Measurements from ENCODE around the gene TUBA1B.
A peak's percentile ranks its signal among the peaks of the same experiment; 100 is the strongest.
"Not testable (repeated sequence)": the region's sequence is repeated elsewhere in the genome, so short reads cannot be mapped to it uniquely, and the experiment has no call there.

TUBA1B gene

DNA sequence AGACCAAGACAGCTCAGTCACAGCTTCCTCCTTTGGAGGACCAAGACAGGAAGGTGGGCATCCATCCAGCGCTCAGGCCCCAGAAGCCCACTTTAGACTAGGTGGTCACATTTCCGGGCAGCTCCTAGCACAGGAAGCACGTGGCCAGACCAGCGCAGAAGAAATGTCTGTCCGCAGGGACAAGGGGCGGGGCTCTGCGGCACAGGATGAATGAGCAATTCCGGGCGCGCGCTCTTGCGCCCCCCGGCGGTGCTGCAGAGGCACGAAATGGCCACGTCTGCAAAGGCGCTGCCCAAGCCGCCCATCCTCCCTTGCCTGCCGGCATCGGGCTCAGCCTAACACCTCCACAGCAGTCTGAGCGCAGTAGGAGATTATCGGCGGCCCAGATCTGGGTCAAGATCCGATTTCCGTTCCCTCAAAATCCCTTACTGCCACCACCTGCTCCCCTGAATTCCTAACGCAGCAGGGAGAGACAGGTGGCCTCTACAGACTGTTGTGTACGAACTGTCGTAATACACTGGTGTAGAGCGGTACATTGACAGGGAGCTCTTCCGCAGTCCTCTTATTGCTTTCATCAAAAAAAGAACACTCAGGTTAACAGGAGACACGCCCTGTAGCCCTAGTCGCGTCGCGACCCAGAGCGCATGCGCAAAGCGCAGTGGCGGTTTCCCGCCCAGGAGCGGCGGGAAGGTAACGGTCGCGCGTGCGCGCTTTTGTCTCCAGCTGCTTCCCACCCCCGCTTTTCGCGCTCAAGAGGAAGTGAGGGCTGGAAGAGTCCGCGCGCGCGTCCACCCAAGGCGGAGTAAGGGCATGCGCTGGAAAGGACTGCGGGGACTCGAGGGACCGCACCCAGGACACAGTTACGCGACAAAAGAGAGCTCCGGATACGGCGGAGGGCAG lies 794 bp downstream of the TUBA1B start:
- FAIRE-seq, result peak; percentile 80
- TF ChIP-seq POU2F2 (IDR thresholded peaks at IDR 0.05; ENCODE audit: low read depth, low read length) (peak; percentile 81), POLR2A (IDR thresholded peaks at IDR 0.05; ENCODE audit: low read depth, low read length) (peak; percentile 72), TAF1 (IDR thresholded peaks at IDR 0.05; ENCODE audit: low read depth, low read length) (peak; percentile 58; the same call in 1 of the 2 replicates), SPI1 (IDR thresholded peaks at IDR 0.05; ENCODE audit: low read depth, low read length) (peak; percentile 80), POLR2AphosphoS5 (IDR thresholded peaks at IDR 0.05; ENCODE audit: low read depth, low read length) (peak; percentile 67), PAX5 (IDR thresholded peaks at IDR 0.05; ENCODE audit: insufficient read depth, low read length, severe bottlenecking) (peak; percentile 70)

DNA sequence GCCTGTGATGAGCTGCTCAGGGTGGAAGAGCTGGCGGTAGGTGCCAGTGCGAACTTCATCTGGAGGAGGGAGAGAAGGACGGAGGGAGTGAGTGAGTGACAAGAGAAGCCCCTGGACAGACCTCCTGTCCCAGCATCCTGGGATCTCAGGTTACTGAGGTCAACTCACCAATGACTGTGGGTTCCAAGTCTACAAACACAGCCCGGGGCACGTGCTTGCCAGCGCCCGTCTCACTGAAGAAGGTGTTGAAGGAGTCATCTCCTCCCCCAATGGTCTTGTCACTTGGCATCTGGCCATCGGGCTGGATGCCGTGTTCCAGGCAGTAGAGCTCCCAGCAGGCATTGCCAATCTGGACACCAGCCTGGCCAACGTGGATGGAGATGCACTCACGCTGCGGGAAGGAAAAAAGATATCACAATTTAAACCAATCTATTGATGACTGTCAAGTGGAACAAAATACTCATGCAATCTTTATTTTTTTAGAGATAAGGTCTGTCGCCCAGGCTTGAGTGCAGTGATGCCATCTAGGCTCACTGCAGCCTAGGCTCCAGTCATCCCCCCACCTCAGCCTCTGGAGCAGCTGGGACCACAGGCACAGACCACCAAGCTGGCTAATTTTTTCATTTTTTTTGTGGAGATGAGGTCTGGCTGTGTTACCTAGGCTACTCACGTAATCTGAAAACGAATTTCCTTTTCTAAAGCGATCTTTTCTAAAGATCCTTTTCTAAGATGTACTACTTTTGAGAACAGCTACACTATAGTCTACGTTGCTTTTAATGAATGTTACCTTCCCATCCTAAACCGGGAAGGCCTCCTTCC lies 1.7 kb downstream of the TUBA1B start:
- FAIRE-seq (no peak), DNase-seq (ENCODE audit: insufficient read length, low spot score) (no peak)
- TF ChIP-seq POLR2A (IDR thresholded peaks at IDR 0.05; ENCODE audit: low read depth, low read length), result no peak; the same call in 1 of the 2 replicates
- no peak for TF ChIP-seq PAX5 (IDR thresholded peaks at IDR 0.05; ENCODE audit: insufficient read depth, low read length, severe bottlenecking)
- TF ChIP-seq TAF1 (IDR thresholded peaks at IDR 0.05; ENCODE audit: low read depth, low read length), result no peak
- TF ChIP-seq POLR2AphosphoS5 (IDR thresholded peaks at IDR 0.05; ENCODE audit: low read depth, low read length), result no peak
- no peak for TF ChIP-seq POU2F2 (IDR thresholded peaks at IDR 0.05; ENCODE audit: low read depth, low read length)
- TF ChIP-seq SPI1 (IDR thresholded peaks at IDR 0.05; ENCODE audit: low read depth, low read length), result no peak

More for the DNA sequence above, 794 bp downstream of the TUBA1B start:
- peak; percentile 72 for DNase-seq (ENCODE audit: insufficient read length, low spot score)

DNA sequence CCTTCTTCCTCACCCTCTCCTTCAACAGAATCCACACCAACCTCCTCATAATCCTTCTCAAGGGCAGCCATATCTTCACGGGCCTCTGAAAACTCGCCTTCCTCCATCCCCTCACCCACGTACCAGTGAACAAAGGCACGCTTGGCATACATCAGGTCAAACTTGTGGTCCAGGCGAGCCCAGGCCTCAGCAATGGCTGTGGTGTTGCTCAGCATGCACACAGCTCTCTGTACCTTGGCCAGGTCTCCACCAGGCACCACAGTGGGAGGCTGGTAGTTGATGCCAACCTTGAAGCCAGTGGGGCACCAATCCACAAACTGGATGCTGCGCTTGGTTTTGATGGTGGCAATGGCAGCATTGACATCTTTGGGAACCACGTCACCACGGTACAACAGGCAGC lies 3.2 kb downstream of the TUBA1B start:
- FAIRE-seq; DNase-seq (ENCODE audit: insufficient read length, low spot score): not testable (repeated sequence)

DNA sequence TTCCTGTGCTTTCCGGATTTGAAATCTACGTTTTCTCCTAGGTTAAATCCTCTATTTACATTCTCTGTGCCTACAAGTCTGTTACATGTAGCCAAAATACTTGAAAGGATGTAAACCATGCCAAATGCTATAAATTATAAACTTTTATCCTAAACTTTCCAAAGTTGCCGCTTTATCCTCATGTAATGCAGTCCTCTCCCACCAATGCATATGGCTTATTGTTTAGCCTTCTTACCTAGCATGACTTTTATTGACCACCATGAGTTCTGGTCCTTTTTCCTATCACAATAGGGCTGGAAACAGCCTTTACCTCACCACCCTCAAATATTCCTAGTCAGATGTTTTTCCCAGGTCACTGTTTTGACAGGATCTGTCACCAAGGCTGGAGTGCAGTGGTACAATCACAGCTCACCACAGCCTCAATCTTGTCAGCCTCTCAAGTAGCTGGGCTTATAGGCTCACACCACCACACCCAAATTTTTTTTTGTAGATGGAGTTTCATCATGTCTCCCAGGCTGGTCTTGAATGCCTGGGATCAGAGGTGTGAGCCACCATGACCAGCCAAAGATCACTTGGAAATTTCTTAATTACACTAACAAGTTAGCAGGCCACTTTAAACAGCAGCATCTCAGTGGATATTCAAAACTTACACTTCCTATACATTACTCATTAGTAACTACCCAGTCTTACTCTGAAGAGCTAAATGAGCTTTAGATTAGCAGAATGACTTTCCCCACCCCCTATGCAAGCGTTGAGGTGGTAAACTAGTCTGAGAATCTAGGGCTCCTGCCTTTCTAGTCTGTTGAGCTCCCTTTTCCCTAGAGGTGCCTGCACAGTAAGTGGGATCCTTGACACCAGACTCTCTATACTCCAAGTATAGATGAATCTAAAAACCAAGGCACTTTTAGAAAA lies 4.1 kb downstream of the TUBA1B start:
- FAIRE-seq (no peak), DNase-seq (ENCODE audit: insufficient read length, low spot score) (no peak)
- no peak for TF ChIP-seq SPI1 (IDR thresholded peaks at IDR 0.05; ENCODE audit: low read depth, low read length)
- no peak for TF ChIP-seq PAX5 (IDR thresholded peaks at IDR 0.05; ENCODE audit: insufficient read depth, low read length, severe bottlenecking)
- peak; percentile 94 for TF ChIP-seq POLR2AphosphoS5 (IDR thresholded peaks at IDR 0.05; ENCODE audit: low read depth, low read length)
- TF ChIP-seq POU2F2 (IDR thresholded peaks at IDR 0.05; ENCODE audit: low read depth, low read length), result peak; percentile 75
- TF ChIP-seq POLR2A (IDR thresholded peaks at IDR 0.05; ENCODE audit: low read depth, low read length), result peak; percentile 90; the same call in 1 of the 2 replicates

DNA sequence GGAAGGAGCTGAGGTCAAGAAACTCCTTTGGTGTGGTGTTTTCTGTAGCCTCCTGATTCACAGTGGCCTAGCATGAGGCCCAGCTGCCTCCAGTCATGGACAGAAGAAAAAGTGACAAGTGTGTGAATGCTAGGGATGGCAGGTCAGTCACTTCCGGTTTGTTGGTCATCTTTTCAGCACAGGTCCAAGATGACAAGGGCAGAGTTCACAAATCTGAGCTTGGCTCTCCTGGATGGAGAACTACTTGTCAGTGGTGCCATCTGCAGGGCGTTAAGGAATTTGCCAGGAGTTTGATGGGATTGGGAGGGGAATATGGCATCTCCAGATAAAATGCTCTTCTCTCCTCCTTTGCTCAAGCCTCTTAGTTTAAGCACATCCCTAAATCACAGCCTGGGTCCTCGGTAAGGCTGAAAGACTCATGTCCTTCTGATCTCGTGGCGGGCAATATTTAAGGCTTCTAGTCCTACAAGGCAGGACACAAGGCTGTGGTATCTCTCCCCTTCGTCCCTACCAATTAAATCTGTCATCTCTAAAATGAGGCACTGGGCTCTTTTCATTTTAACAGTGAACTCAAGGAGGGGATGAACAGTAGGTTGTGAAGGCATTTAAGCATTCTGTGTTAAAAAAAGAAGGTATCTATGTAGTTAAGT lies 10.0 kb downstream of the TUBA1B start:
- FAIRE-seq (no peak), DNase-seq (ENCODE audit: insufficient read length, low spot score) (no peak)
- TF ChIP-seq POLR2A (IDR thresholded peaks at IDR 0.05; ENCODE audit: low read depth, low read length) (no peak), PAX5 (IDR thresholded peaks at IDR 0.05; ENCODE audit: insufficient read depth, low read length, severe bottlenecking) (no peak), POLR2AphosphoS5 (IDR thresholded peaks at IDR 0.05; ENCODE audit: low read depth, low read length) (no peak), SPI1 (IDR thresholded peaks at IDR 0.05; ENCODE audit: low read depth, low read length) (no peak), TAF1 (IDR thresholded peaks at IDR 0.05; ENCODE audit: low read depth, low read length) (no peak), POU2F2 (IDR thresholded peaks at IDR 0.05; ENCODE audit: low read depth, low read length) (no peak)

DNA sequence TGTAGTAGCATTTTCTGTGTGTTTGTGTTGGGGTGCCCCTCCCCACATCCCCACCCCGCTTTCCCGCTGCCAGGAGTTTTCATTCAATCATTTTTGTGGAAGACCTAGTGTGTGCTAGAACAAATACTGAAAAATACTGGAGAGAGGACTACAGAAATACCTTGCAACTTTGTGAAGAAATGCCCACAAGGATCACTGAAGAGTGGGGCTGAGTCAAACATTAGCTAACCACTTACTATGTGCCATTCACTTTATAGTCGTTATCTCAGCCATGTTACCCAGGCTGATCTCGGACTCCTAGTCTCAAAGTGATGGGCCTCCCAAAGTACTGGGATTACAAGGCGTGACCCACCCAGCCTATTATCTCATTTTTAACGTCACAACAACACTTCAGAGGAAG lies 20.0 kb downstream of the TUBA1B start:
- DNase-seq (ENCODE audit: insufficient read length, low spot score) (no peak), FAIRE-seq (no peak)
- TF ChIP-seq PAX5 (IDR thresholded peaks at IDR 0.05; ENCODE audit: insufficient read depth, low read length, severe bottlenecking) (no peak), POU2F2 (IDR thresholded peaks at IDR 0.05; ENCODE audit: low read depth, low read length) (no peak), TAF1 (IDR thresholded peaks at IDR 0.05; ENCODE audit: low read depth, low read length) (no peak), SPI1 (IDR thresholded peaks at IDR 0.05; ENCODE audit: low read depth, low read length) (no peak), POLR2A (IDR thresholded peaks at IDR 0.05; ENCODE audit: low read depth, low read length) (no peak), POLR2AphosphoS5 (IDR thresholded peaks at IDR 0.05; ENCODE audit: low read depth, low read length) (no peak)

DNA sequence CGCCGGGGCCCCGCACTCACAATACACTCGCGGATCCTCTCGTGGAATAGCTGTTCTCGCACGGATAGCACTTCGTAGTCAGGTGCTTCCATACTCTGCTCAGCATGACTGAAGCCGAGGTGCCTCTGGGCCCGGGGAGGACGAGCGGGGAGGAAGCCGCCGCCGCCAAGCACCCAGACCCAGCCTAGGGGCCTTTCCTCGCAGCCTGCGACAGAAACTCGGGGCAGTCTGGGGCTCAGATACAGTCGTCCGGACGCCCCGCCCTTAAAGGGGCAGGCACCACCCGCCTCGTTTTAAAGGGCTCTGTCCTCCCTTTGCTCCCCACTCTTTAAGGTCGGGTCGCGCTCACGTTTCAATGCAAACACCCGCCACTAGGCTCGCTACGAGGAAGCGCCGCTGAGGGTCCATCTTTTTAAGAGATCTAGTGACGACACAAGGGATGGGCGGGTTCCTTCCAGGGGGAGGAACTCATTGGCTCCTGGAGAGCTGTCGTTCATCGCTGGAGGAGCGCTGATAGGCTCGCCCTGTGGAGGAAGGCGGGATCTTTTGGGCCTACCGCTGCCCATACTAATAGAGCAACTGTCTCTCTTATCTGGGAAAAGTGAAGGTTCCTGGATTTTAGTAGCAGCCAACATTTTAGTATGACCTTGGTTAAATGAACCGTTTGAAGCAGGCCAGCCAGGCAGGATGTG lies 20.6 kb downstream of the TUBA1B start, which contains the start of gene LMBR1L:
Gene LMBR1L, minus strand, starts transcription at position 384 of the 692 bp plus-strand sequence. Its CDS starts 292 bp downstream, at position 92.
- TF ChIP-seq POU2F2 (IDR thresholded peaks at IDR 0.05; ENCODE audit: low read depth, low read length) (no peak), POLR2A (IDR thresholded peaks at IDR 0.05; ENCODE audit: low read depth, low read length) (peak; percentile 64; the same call in 1 of the 2 replicates), PAX5 (IDR thresholded peaks at IDR 0.05; ENCODE audit: insufficient read depth, low read length, severe bottlenecking) (no peak), TAF1 (IDR thresholded peaks at IDR 0.05; ENCODE audit: low read depth, low read length) (0 out of 2 replicates have a peak, but pooled peaks have one; percentile 43), POLR2AphosphoS5 (IDR thresholded peaks at IDR 0.05; ENCODE audit: low read depth, low read length) (no peak; the same call in 1 of the 2 replicates), SPI1 (IDR thresholded peaks at IDR 0.05; ENCODE audit: low read depth, low read length) (peak; percentile 57)
- DNase-seq (ENCODE audit: insufficient read length, low spot score) (peak; percentile 94), FAIRE-seq (peak; percentile 96)
